ENCODE measurements around the gene TAF15.

GRCh38 chr17:35819455-35819854 lies 10.2 kb downstream of the TAF15 start:
- TF ChIP-seq CTCF (conservative IDR thresholded peaks at IDR 0.05) (no peak), EZH2 (IDR thresholded peaks at IDR 0.05; ENCODE audit: low read depth) (no peak)

Measured in PC-9 (cell line).